HepG2 (cell line): Measurements from ENCODE around the gene RIPK1. TPM values are rescaled to one million over a fixed set of nuclear protein-coding genes. Genes with fewer than 3 reads are reported as not detected.

Experiments used
- ATAC-seq: fragments of 200-7000 bp; cut with Tn5 transposase; 3 replicates; pipeline ENCODE4 v1.9.1; 2020; ENCODE audit warnings: mild to moderate bottlenecking, moderate library complexity
- BruUV-seq: library from RNA; stranded (reverse); fragments of 400-500 nt; replicated peaks from 2 replicates; lab custom pipeline; 2021; lab: Mats Ljungman, UMichigan
- CTCF ChIA-PET: fragments of 300-600 bp; formaldehyde crosslinking; extraction: SDS; loops from one replicate; lab custom pipeline; 2021; ENCODE audit warnings: low total read pairs, inconsistent platforms, low intra/inter-chr PET ratio; lab: Yijun Ruan, JAX
- POLR2A ChIA-PET: fragments of 350-600 bp; sonication (Branson Sonifier 250); formaldehyde crosslinking; loops from one replicate; lab custom pipeline; 2020; ENCODE audit warnings: antibody characterized with exemption, inconsistent platforms; lab: Yijun Ruan, JAX
- DNase-seq: peaks from one replicate; pipeline ENCODE4 v3.0.0-alpha.2; 2015; ENCODE audit warnings: low spot score
- FAIRE-seq: peaks from 3 replicates; lab custom pipeline; 2011; peaks lifted over from hg19 to GRCh38; lab: Jason Lieb, UNC
- H2AFZ ChIP-seq: one replicate; pipeline ENCODE4 v1.6.1; 2011; ENCODE audit warnings: low read length, inconsistent platforms
- H3K27ac ChIP-seq: fragments of 300-600 bp; 3 replicates; pipeline ENCODE4 v1.8.0; 2011; ENCODE audit warnings: mixed run types, mild to moderate bottlenecking, mixed read lengths, low read length, inconsistent platforms; ENCODE audit not compliant: insufficient read depth; ENCODE audit errors: extremely low read length
- H3K27me3 ChIP-seq, 2 experiments: fragments of 200-600 bp in 1 of 2; 2 replicates in 1 of 2; 3 replicates in 1 of 2; pipeline versions ENCODE4 v1.6.0 to v1.8.0; 2011; ENCODE audit warnings: low read length in 2 of 2, mild to moderate bottlenecking in 2 of 2, moderate library complexity in 2 of 2, inconsistent platforms in 1 of 2; ENCODE audit not compliant: insufficient read depth in 2 of 2, control insufficient read depth in 1 of 2
- H3K36me3 ChIP-seq, 2 experiments: fragments of 200-600 bp in 1 of 2; replicated peaks in 1 of 2; 2 replicates in 1 of 2; 3 replicates in 1 of 2; pipeline versions ENCODE4 v1.5.1 to v1.8.0; 2011; ENCODE audit warnings: low read length in 2 of 2, inconsistent platforms in 1 of 2; ENCODE audit not compliant: insufficient read depth in 2 of 2, control insufficient read depth in 1 of 2
- H3K4me1 ChIP-seq: 2 replicates; pipeline ENCODE4 v1.5.1; 2012; ENCODE audit warnings: low read length, inconsistent platforms; ENCODE audit not compliant: insufficient read depth
- H3K4me2 ChIP-seq: 2 replicates; pipeline ENCODE4 v1.6.0; 2011; ENCODE audit warnings: low read depth, low read length, inconsistent platforms
- H3K4me3 ChIP-seq, 3 experiments: fragments of 200-600 bp in 1 of 3; sonication (generic), shearing (Covaris generic) in 1 of 3; replicated peaks in 1 of 3; 2 replicates each; pipeline ENCODE4 v1.5.1; 2011 to 2016; ENCODE audit warnings: low read length in 3 of 3, inconsistent platforms in 2 of 3, low read depth in 2 of 3, mild to moderate bottlenecking in 2 of 3, control low read depth in 1 of 3, mixed read lengths in 1 of 3; ENCODE audit not compliant: insufficient read depth in 1 of 3
- H3K79me2 ChIP-seq: one replicate; pipeline ENCODE4 v1.6.1; 2011; ENCODE audit warnings: low read length, inconsistent platforms; ENCODE audit not compliant: insufficient read depth
- H3K9ac ChIP-seq: 2 replicates; pipeline ENCODE4 v1.6.0; 2011; ENCODE audit warnings: mild to moderate bottlenecking, low read depth, low read length, inconsistent platforms; ENCODE audit not compliant: insufficient read depth
- H3K9me3 ChIP-seq: 2 replicates; pipeline ENCODE4 v1.5.1; 2012; ENCODE audit warnings: mild to moderate bottlenecking, low read length
- H4K20me1 ChIP-seq: 2 replicates; pipeline ENCODE4 v1.6.0; 2011; ENCODE audit warnings: inconsistent platforms, mild to moderate bottlenecking, low read length, moderate library complexity; ENCODE audit not compliant: insufficient read depth
- DNMT3B ChIP-seq: conservative IDR thresholded peaks from 2 replicates; pipeline ENCODE4 v1.6.1; 2016; ENCODE audit warnings: missing biosample characterization, control low read depth
- GABPA ChIP-seq, 2 experiments: IDR thresholded peaks; 2 replicates each; pipeline ENCODE4 v1.6.1; 2011 to 2016; ENCODE audit warnings: low read depth in 2 of 2, low read length in 1 of 2, missing biosample characterization in 1 of 2, missing genetic modification characterization in 1 of 2
- HMG20B ChIP-seq: conservative IDR thresholded peaks from 2 replicates; pipeline ENCODE4 v1.6.1; 2016; ENCODE audit warnings: missing genetic modification reagents, missing compliant biosample characterization
- MEIS2 ChIP-seq: sonication (generic); formaldehyde crosslinking; IDR thresholded peaks from 2 replicates; pipeline ENCODE4 v1.9.0; 2021; ENCODE audit warnings: mild to moderate bottlenecking, missing genetic modification reagents
- RXRB ChIP-seq: IDR thresholded peaks from 2 replicates; pipeline ENCODE4 v1.6.1; 2016; ENCODE audit warnings: borderline replicate concordance, missing genetic modification reagents, missing compliant biosample characterization
- STAT5B ChIP-seq: sonication (generic); formaldehyde crosslinking; IDR thresholded peaks from 2 replicates; pipeline ENCODE4 v1.4.0; 2020; ENCODE audit warnings: missing genetic modification reagents
- ZNF20 ChIP-seq: sonication (generic); formaldehyde crosslinking; IDR thresholded peaks from 2 replicates; pipeline ENCODE4 v1.4.0; 2020; ENCODE audit warnings: mild to moderate bottlenecking, moderate library complexity, missing genetic modification reagents
- ZNF256 ChIP-seq: sonication (generic); formaldehyde crosslinking; conservative IDR thresholded peaks from 2 replicates; pipeline ENCODE4 v1.4.0; 2020; ENCODE audit warnings: missing genetic modification reagents
- ZNF264 ChIP-seq: sonication (generic); formaldehyde crosslinking; IDR thresholded peaks from 2 replicates; pipeline ENCODE4 v1.4.0; 2020; ENCODE audit warnings: missing genetic modification reagents
- WGBS: methylation state at CpG from one replicate; pipeline ENCODE4 v1.1.6; 2017; ENCODE audit warnings: low lambda C conversion rate; 5-methylcytosine and 5-hydroxymethylcytosine counted together
- in situ Hi-C: cut with HindIII; loops from 2 replicates; pipeline ENCODE4 v1.10.0; 2017; ENCODE audit warnings: low pct_unique_long_range_greater_than_20kb; ENCODE audit not compliant: extremely low pct_ligation_motif_present
- intact Hi-C: fragments of 100-400 bp; cut with micrococcal nuclease; formaldehyde crosslinking; loops from one replicate; pipeline ENCODE4 v1.10.0; 2022; ENCODE audit not compliant: unreplicated experiment
- polyA plus RNA-seq, 8 experiments: library from polyadenylated mRNA; depleted of rRNA in 3 of 8; stranded (reverse) in 7 of 8; unstranded in 1 of 8; fragments of >200 nt; fragmentation: Illumina TruSeq in 4 of 8; extraction: Trizol in 4 of 8; gene quantifications; 2 replicates each; pipeline versions ENCODE4 v1.2.1 to v1.2.3, GENCODE V29; 2011 to 2016; ENCODE audit warnings: low read depth in 4 of 8, missing spikeins in 1 of 8, mixed read lengths in 1 of 8; ENCODE audit not compliant: insufficient read depth in 1 of 8
- total RNA-seq, 5 experiments: library from RNA; depleted of rRNA; stranded (reverse); fragments of >200 nt; fragmentation: Illumina TruSeq; extraction: Trizol; gene quantifications; 2 replicates each; pipeline ENCODE4 v1.2.3, GENCODE V29; 2016; ENCODE audit warnings: low read depth in 1 of 5
- TF ChIP-seq, protein P1 (sequence below): sonication (generic); formaldehyde crosslinking; IDR thresholded peaks from 2 replicates; pipeline ENCODE4 v1.5.1; 2020; ENCODE audit warnings: missing genetic modification reagents, mild to moderate bottlenecking, borderline replicate concordance

The RIPK1 gene
- total and polyA plus RNA-seq, 2 of the 13 experiments (the other 11 are each of a cell fraction or from before 2014, with no cell fraction given) = 9.0 to 10.3 TPM

DNA sequence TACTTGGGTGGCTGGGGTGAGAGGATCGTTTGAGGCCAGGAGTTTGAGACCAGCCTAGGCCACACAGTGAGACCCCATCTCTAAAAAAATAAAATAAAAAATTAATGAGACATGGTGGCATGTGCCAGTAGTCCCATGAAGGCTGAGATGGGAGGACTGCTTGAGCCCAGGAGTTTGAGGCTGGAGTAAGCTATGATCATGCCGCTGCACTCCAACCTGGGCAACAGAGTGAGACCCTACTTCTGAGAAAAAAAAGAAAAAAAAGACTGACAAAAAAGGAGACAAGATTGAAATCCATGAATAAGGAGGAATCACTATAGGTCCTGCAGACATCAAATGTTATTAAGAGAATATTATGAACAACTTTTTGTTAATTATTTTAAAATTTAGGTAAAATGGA is 26.5 kb downstream of the RIPK1 start:
- Histone ChIP-seq H3K36me3 (peaks cover 8 to 42% of the 10 kb centered on the region in 2 experiments), H4K20me1 (no peaks in the 10 kb centered on the region), H3K9ac (no peak overlapping the region), H3K79me2 (no peaks in the 10 kb centered on the region), H3K4me3 (no peak overlapping the region), H3K4me2 (no peak overlapping the region), H2AFZ (no peak overlapping the region), H3K27ac (no peak overlapping the region), H3K9me3 (no peaks in the 10 kb centered on the region), H3K4me1 (no peaks in the 10 kb centered on the region), H3K27me3 (no peaks in the 10 kb centered on the region)
- intact Hi-C loops (no loop called here), in situ Hi-C loops (no loop called here)
- CTCF ChIA-PET = no interaction called here
- ATAC-seq (no peak), FAIRE-seq (no peak), DNase-seq (no peak)
- BruUV-seq = TSS peak; percentile 42
- TF ChIP-seq MEIS2 (CRISPR knock-in tag) (no peak), GABPA (IDR thresholded peaks at IDR 0.05; ENCODE audit: low read depth, low read length) (no peak), GABPA (CRISPR knock-in tag; IDR thresholded peaks at IDR 0.05; ENCODE audit: low read depth) (no peak), ZNF256 (CRISPR knock-in tag) (no peak), STAT5B (CRISPR knock-in tag) (no peak), ZNF20 (CRISPR knock-in tag) (no peak), HMG20B (CRISPR knock-in tag) (no peak), DNMT3B (CRISPR knock-in tag) (no peak), RXRB (CRISPR knock-in tag) (no peak), ZNF264 (CRISPR knock-in tag) (no peak)
- TF ChIP-seq, protein P1, sequence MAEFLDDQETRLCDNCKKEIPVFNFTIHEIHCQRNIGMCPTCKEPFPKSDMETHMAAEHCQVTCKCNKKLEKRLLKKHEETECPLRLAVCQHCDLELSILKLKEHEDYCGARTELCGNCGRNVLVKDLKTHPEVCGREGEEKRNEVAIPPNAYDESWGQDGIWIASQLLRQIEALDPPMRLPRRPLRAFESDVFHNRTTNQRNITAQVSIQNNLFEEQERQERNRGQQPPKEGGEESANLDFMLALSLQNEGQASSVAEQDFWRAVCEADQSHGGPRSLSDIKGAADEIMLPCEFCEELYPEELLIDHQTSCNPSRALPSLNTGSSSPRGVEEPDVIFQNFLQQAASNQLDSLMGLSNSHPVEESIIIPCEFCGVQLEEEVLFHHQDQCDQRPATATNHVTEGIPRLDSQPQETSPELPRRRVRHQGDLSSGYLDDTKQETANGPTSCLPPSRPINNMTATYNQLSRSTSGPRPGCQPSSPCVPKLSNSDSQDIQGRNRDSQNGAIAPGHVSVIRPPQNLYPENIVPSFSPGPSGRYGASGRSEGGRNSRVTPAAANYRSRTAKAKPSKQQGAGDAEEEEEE (CRISPR knock-in tag) = no peak
- 98% methylated on average over 2 of the region's 2 CpGs for WGBS
- POLR2A ChIA-PET = no interaction called here
